Measurements from ENCODE around the gene IPO13.

DNA sequence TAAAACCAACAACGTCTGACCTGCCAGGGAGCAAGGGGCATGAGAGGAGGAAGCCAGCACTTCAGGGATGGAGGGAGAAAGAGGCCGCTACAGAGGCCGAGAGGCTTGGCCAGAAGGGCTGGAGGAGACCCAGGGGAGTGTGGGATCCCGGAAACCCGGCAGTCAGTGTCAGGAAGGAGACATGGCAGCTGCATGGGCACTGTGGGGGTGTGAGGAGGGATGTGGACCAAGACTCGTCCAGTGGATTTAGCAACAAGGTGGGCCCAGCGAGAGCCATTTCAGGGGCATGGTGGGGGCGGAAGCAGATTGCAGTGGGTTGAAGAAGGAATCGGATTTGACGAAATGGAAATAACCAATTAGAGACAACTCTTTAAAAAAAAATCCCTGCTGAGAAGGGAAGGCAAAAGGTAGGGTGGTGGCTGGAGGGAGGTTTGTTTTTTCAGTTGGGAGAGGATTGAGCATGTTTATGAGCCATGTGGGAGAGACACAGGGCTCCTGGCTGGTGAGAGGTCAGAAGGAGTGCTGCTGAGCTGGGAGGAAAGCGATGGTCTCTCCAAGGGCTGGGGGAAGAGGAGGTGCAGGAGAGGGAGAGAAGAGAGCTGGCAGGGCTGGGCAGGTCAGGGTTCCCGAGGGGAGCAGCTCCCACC, 36.6 kb downstream of the IPO13 start:
- TF ChIP-seq CTCF (conservative IDR thresholded peaks at IDR 0.05): no peak
- no peak for TF ChIP-seq ZFX (IDR thresholded peaks at IDR 0.05)

All from C4-2B (cell line).